Measurements from ENCODE around the gene FOXL3. TPM values are rescaled to one million over a fixed set of nuclear protein-coding genes. Genes with fewer than 3 reads are reported as not detected.

Gene FOXL3
- total RNA-seq, 1 donor, result not detected

DNA sequence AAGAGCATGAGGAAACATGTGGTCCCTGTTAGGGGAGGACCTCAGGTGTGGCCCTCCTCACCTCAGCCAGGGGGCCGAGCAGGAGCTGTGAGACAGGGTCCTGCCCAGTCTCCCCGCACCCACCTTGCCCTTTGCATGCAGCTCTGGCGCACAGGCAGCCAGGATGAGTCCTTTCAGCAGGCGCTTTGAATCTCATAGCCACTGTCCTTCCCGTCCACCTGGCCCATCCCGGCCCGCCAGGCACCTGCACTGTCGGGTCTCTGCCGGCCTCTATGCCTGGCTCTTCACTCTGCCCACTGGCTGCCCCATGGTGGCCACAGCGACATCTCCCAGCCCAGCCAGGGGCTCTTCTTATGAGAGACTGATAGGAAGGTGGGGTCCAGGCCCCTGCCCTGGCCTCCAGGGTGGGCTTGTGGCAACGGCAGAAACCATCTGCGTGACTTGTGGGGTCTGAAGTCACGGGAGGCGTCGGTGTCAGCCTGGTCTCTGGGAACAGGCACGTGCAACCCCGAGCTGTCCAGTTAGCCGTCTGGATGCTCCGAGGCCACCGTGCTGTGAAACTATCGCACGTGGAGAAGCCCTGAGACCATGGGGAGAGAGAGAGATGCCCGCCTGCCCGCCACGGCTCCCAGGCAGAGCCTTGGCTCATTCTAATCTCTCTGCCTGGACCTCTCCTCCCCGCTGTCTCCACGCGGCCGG lies 37.4 kb downstream of the FOXL3 start:
- TF ChIP-seq, protein P1, sequence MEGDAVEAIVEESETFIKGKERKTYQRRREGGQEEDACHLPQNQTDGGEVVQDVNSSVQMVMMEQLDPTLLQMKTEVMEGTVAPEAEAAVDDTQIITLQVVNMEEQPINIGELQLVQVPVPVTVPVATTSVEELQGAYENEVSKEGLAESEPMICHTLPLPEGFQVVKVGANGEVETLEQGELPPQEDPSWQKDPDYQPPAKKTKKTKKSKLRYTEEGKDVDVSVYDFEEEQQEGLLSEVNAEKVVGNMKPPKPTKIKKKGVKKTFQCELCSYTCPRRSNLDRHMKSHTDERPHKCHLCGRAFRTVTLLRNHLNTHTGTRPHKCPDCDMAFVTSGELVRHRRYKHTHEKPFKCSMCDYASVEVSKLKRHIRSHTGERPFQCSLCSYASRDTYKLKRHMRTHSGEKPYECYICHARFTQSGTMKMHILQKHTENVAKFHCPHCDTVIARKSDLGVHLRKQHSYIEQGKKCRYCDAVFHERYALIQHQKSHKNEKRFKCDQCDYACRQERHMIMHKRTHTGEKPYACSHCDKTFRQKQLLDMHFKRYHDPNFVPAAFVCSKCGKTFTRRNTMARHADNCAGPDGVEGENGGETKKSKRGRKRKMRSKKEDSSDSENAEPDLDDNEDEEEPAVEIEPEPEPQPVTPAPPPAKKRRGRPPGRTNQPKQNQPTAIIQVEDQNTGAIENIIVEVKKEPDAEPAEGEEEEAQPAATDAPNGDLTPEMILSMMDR (IDR thresholded peaks at IDR 0.05; ENCODE audit: insufficient read depth, low read length), result no peak
- no peak for DNase-seq (ENCODE audit: low read depth)
- no peak overlapping the region for H3K4me3 ChIP-seq (ENCODE audit: low read depth, low read length)

DNA sequence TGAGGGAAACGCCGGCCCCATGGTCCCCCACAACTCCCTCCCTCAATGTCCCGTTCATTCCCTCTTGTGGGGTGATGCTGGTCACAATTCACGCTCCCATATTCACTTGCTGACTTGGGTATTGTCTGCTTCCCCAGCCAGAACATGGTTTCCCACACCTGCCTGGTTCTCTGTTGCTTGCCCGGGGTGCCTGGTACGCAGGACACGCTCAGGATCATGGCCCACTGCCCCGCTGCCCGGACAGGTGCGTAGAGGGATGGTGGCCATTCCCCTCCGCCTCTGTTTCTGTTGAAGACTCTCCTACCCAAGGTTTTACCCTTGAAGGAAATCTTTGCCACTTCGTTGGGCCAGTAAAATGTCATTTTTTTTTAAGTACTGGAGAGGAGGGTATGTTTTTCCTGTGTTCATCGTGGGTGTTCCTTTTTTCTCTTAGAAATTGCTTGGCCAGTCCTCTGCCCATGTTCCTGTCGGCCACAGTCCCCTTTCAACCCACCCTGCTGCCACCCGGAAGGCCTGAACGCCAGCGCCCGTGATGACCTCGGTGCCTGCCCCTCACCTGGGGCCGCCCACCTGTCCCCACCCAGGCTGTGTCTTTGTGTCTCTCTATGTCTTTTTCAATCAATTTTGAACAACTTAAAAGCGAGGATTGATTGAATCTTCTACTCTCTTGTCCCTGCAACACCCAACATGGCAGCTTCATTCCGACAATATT lies 38.2 kb downstream of the FOXL3 start:
- TF ChIP-seq, protein P1 (IDR thresholded peaks at IDR 0.05; ENCODE audit: insufficient read depth, low read length), result no peak
- no peak for DNase-seq (ENCODE audit: low read depth)

GRCh38 chr7:329691-330281 lies 39.8 kb downstream of the FOXL3 start:
- no peak for DNase-seq (ENCODE audit: low read depth)
- TF ChIP-seq, protein P1 (IDR thresholded peaks at IDR 0.05; ENCODE audit: insufficient read depth, low read length), result no peak
- no peak overlapping the region for H3K4me3 ChIP-seq (ENCODE audit: low read depth, low read length)

More for the DNA sequence above, 38.2 kb downstream of the FOXL3 start:
- no peak overlapping the region for H3K4me3 ChIP-seq (ENCODE audit: low read depth, low read length)

GRCh38 chr7:330511-331230 lies 40.7 kb downstream of the FOXL3 start:
- no peak for DNase-seq (ENCODE audit: low read depth)
- TF ChIP-seq, protein P1 (IDR thresholded peaks at IDR 0.05; ENCODE audit: insufficient read depth, low read length), result no peak

GRCh38 chr7:332020-332517 lies 42.1 kb downstream of the FOXL3 start:
- no peak overlapping the region for H3K4me3 ChIP-seq (ENCODE audit: low read depth, low read length)
- DNase-seq (ENCODE audit: low read depth), result no peak
- TF ChIP-seq, protein P1 (IDR thresholded peaks at IDR 0.05; ENCODE audit: insufficient read depth, low read length), result no peak

More at GRCh38 chr7:330511-331230, 40.7 kb downstream of the FOXL3 start:
- H3K4me3 ChIP-seq (ENCODE audit: low read depth, low read length), result no peak overlapping the region

DNA sequence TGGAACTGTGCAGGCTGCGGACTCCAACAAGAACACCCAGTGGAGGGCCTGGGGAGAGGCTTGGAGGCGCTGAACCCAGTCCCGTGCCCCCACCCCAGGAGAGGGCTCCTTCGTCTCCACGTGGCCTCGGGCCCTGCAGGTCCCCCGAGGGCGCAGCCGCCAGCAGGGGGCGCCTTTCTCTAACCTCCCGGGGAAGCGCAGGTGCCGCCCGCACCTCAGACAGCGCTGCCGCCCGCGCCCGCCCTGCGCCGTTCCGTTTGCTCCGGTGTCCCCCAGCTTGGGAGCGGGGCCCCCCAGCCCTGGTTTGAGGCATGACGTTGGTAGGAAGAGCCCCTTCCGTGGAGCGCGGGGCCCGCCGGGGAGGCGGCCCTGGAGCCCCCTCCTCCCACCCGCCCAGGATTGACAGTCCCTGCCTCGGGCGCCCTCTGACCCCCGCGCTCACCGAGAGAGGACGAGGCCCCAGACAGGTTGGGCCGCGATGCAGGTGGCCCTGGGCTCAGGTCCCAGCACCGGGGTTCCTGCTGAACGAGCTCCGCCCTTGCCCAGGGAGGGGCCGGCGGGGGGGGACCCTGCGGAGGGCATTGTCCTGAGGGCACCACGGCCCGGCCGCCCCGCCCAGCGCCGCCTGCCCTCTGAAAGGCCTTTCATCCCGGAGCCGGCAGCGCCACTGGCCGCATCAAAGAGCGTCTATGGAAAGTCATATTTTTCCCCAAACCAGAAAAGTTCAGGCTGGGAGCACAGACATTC lies 42.8 kb downstream of the FOXL3 start:
- peak; percentile 47 for DNase-seq (ENCODE audit: low read depth)
- TF ChIP-seq, protein P1 (IDR thresholded peaks at IDR 0.05; ENCODE audit: insufficient read depth, low read length), result peak; percentile 71
- no peak overlapping the region for H3K4me3 ChIP-seq (ENCODE audit: low read depth, low read length)
